Kidney (tissue), 14 donors: ENCODE results near the gene TSC22D1. TPM values are rescaled to one million over a fixed set of nuclear protein-coding genes. Genes with fewer than 3 reads are reported as not detected.

Source experiments
- DNase-seq, 5 donors: peaks; one replicate each; pipeline ENCODE4 v3.0.0-alpha.2; 2013 to 2020
- FAIRE-seq: peaks from 2 replicates; lab custom pipeline; 2012; peaks lifted over from hg19 to GRCh38; lab: Jason Lieb, UNC
- H3K27ac ChIP-seq, 2 donors: one replicate each; pipeline ENCODE4 v1.7.0; 2013; ENCODE audit warnings: low read depth in 2 of 2, low read length in 2 of 2, inconsistent platforms in 1 of 2
- H3K27me3 ChIP-seq: one replicate; pipeline ENCODE4 v1.7.1; 2013; ENCODE audit warnings: low read length, inconsistent platforms; ENCODE audit not compliant: control insufficient read depth, insufficient read depth
- H3K36me3 ChIP-seq, 3 donors: one replicate each; pipeline versions ENCODE4 v1.7.0 to v1.7.1; 2013; ENCODE audit warnings: low read length in 3 of 3, control low read depth in 1 of 3, inconsistent platforms in 1 of 3; ENCODE audit not compliant: insufficient read depth in 3 of 3, control insufficient read depth in 2 of 3
- H3K4me1 ChIP-seq, 3 donors: one replicate each; pipeline versions ENCODE4 v1.7.0 to v1.7.1; 2013; ENCODE audit warnings: low read length in 3 of 3, inconsistent platforms in 1 of 3, low read depth in 1 of 3; ENCODE audit not compliant: control insufficient read depth in 2 of 3, insufficient read depth in 2 of 3
- H3K4me3 ChIP-seq, 3 donors: one replicate each; pipeline versions ENCODE4 v1.7.0 to v1.8.1; 2013; ENCODE audit warnings: low read length in 3 of 3, control low read depth in 1 of 3, inconsistent platforms in 1 of 3
- H3K9ac ChIP-seq, 3 donors: one replicate each; pipeline versions ENCODE4 v1.7.0 to v1.7.1; 2013; ENCODE audit warnings: low read length in 3 of 3, control low read depth in 1 of 3, inconsistent platforms in 1 of 3
- H3K9me3 ChIP-seq, 3 donors: one replicate each; pipeline versions ENCODE4 v1.7.0 to v1.7.1; 2013; ENCODE audit warnings: low read length in 3 of 3, control low read depth in 1 of 3, inconsistent platforms in 1 of 3; ENCODE audit not compliant: control insufficient read depth in 2 of 3, insufficient read depth in 1 of 3
- CTCF ChIP-seq: IDR thresholded peaks from 3 replicates; pipeline ENCODE4 v1.5.1; 2012; ENCODE audit warnings: mild to moderate bottlenecking, moderate library complexity, borderline replicate concordance; ENCODE audit not compliant: insufficient read depth; ENCODE audit errors: extremely low read depth
- intact Hi-C: fragments of 100-400 bp; cut with DNase I; formaldehyde crosslinking; loops from one replicate; pipeline ENCODE4 v1.11.1; 2022
- polyA plus RNA-seq: library from polyadenylated mRNA; stranded (reverse); fragments of 350-450 nt; fragmentation: Illumina TruSeq; extraction: RNeasy Lipid Tissue Mini Kit (QIAGEN cat#74804); gene quantifications from one replicate; pipeline ENCODE4 v1.2.3, GENCODE V29; 2014; ENCODE audit warnings: low read depth, low replicate concordance; ENCODE audit not compliant: insufficient read depth
- total RNA-seq: library from RNA; stranded (reverse); fragmentation: NEBNext Ultra II Directional; extraction: Animal tissue kit (Norgen Biotek cat#: 25700); gene quantifications from one replicate; pipeline ENCODE4 v1.2.1, GENCODE V29; 2021
- donor health status: control.
- donor health status: control.
- donor health status: control.
- donor health status: control.
- donor health status: control.
- donor health status: DM: yes; HTN: yes; CAD: no.
- donor health status: Normal renal cell carcinoma (clear cell type).

Gene TSC22D1
- total and polyA plus RNA-seq, 2 donors from 2014 or later, result 163 to 349 TPM

GRCh38 chr13:44504116-44504515, 72.0 kb downstream of the TSC22D1 start:
- Histone ChIP-seq H3K4me3 (no peak overlapping the region), H3K27ac (no peak overlapping the region), H3K9me3 (no peaks in the 10 kb centered on the region), H3K9ac (no peak overlapping the region), H3K36me3 (no peaks in the 10 kb centered on the region), H3K4me1 (no peaks in the 10 kb centered on the region), H3K27me3 (no peaks in the 10 kb centered on the region)
- no peak for DNase-seq
- no peak for TF ChIP-seq CTCF
- intact Hi-C loops, result no loop called here
- no peak for FAIRE-seq

DNA sequence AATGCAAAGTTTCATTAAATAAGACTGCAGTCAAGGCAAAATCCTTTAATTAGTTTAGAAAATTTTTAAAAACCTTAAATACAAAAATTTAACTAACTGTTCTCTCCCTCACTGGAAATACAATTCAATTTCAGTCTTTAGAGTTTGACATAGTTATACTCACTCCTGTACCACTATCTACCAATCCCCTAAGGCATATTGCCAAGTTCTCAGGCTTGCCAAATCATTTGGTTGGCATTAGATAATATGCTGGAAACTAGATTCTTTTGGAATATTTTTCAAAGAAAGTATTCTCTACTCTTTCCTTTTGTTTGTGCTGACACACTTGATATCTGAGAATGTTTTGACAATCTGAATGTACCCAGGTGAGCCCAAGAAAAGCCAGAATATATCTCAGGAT, 77.2 kb downstream of the TSC22D1 start:
- H3K27ac ChIP-seq, result no peak overlapping the region
- TF ChIP-seq CTCF, result no peak
- no peaks in the 10 kb centered on the region for H3K36me3 ChIP-seq
- no peak overlapping the region for H3K4me3 ChIP-seq
- no peak overlapping the region for H3K9ac ChIP-seq
- no peaks in the 10 kb centered on the region for H3K4me1 ChIP-seq
- FAIRE-seq, result no peak
- H3K9me3 ChIP-seq, result peaks cover 0 to 1% (median 0%) of the 10 kb centered on the region in 3 donors
- intact Hi-C loops, result loop anchor here (10.0 kb wide), 1 partner anchor 476 kb away; no protein-coding TSS in a partner anchor
- H3K27me3 ChIP-seq, result no peaks in the 10 kb centered on the region
- DNase-seq, result no peak

DNA sequence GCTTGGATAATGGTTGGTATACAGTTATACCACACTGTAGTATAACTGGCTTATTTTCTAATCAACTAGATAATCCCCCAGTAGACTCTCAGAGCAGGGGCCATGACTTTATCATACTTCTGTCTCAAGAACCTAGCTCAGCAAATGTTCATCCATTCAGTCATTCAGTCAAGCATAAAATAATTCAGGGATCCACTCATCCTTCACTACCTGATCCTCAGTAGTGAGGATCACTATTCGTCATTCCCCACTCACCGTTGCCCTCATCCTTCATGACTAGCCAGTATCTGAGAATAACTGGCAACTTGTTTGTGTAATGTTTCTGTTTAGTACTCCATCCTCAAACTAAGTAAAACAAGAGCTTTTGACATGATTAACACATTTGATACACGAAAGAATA, 77.6 kb downstream of the TSC22D1 start:
- no peak overlapping the region for H3K9ac ChIP-seq
- no peak overlapping the region for H3K4me3 ChIP-seq
- H3K27me3 ChIP-seq, result no peaks in the 10 kb centered on the region
- peaks cover 0 to 1% (median 0%) of the 10 kb centered on the region in 3 donors for H3K9me3 ChIP-seq
- H3K4me1 ChIP-seq, result no peaks in the 10 kb centered on the region
- DNase-seq (no peak), FAIRE-seq (no peak)
- no peak overlapping the region for H3K27ac ChIP-seq
- TF ChIP-seq CTCF, result no peak
- intact Hi-C loops, result loop anchor here (10.0 kb wide), 1 partner anchor 476 kb away; no protein-coding TSS in a partner anchor
- no peaks in the 10 kb centered on the region for H3K36me3 ChIP-seq

- no peak for TF ChIP-seq CTCF
- DNase-seq, result no peak
- no peaks in the 10 kb centered on the region for H3K4me1 ChIP-seq
- peaks cover 0 to 1% (median 0%) of the 10 kb centered on the region in 3 donors for H3K9me3 ChIP-seq
- H3K27me3 ChIP-seq, result no peaks in the 10 kb centered on the region
- intact Hi-C loops, result loop anchor here (10.0 kb wide), 1 partner anchor 477 kb away; no protein-coding TSS in a partner anchor
- no peak overlapping the region for H3K4me3 ChIP-seq
- H3K36me3 ChIP-seq, result no peaks in the 10 kb centered on the region
- no peak overlapping the region for H3K27ac ChIP-seq
- H3K9ac ChIP-seq, result no peak overlapping the region
- no peak for FAIRE-seq
These were observed 78.3 kb downstream of the TSC22D1 start for GRCh38 chr13:44497801-44498200.
